ENCODE measurements around the gene SCD.

Gene SCD

DNA sequence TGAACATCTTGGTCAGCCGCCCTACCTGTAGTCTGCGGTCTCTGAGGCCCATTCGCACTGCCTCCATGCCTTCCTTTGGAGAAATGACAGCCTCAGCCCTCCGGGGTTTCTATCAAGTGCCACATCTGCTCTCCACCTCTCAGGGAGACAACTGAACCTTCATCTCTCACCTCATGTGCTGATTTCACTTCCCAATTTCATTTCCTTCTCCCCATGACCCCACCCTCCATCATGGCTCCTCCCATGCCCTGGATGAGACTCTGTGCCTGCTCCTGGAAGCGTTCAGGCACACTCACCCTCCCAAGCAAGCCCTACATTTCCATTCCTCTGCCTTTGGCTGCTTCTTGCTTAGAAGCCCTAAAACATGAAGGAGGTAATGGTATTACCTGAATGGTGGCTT is 7.8 kb upstream of the SCD start:
- no peak for DNase-seq (ENCODE audit: low read depth in 3 of 3, low spot score in 1 of 3)

DNA sequence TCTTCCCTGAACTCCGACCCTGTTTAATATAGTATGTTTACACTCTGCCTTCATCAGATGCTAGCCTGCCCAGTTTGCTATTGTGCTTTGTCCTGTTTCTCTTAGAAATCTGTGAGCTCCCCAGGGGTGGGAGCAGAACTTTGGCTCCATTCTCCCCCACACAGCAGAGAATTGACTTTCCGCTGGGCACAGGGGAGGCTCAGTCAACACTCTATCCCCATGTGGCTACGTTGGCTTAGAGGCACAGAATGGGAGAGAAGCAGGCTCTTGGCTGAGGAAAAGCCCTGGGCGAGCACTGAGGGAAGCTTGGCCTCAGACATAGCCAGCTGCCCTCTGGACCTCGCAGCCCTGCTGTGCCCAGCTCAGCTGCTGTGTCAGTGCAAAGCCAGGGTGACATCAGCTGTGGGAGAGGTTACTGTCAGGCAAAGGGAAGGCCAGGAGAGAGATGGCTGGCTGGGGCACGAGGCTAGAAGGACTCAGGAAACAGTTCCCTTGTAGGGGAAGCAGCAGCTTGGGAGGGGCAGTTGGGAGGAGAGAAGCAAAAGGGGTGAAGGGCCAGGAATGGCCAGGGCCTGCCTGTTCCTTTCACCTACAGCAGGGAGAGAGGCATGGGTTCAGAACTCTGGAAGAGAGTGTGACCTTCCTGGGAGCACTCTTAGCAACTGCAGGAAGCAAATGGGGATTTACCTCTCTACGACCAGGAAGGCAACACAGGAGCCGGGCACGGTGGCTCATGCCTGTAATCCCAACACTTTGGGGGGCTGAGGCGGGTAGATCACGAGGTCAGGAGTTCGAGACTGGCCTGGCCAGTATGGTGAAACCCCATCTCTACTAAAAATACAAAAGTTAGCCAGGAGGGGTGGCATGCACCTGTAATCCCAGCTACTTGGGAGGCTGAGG is 5.8 kb upstream of the SCD start:
- DNase-seq (ENCODE audit: low read depth in 3 of 3, low spot score in 1 of 3), result no peak

DNA sequence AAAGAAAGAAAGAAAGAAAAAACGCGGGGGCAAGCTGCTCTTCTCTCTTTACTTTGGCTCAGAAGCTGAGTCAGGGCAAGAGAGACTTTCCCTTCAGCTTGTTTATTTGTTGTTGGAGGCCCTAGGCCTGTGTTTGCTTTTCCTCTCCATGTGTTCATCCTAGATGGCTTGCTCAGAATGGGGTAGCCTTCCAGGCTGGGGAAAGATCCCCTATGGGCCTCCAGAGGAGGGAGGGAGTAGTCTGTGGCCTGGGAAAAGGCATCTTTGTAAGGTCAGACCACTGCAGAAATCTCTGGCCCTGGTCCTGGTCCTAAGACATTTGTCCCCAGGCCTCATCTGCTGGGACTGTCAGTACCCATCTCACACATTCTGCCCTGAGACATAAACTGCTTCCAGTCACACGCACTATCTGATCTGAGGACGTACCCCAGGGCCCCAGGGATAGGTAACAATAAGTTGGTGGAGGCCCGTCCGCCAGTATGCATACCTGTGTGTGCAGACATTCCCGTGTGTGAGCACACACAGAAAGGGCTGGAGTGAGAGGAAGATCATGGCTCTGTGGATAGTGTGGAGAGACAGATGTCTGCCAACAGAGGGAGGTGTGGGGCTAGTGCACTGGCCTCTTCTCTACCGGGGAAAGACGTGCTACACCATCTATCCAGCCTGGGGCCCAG is 4.9 kb upstream of the SCD start:
- no peak for DNase-seq (ENCODE audit: low read depth in 3 of 3, low spot score in 1 of 3)

DNA sequence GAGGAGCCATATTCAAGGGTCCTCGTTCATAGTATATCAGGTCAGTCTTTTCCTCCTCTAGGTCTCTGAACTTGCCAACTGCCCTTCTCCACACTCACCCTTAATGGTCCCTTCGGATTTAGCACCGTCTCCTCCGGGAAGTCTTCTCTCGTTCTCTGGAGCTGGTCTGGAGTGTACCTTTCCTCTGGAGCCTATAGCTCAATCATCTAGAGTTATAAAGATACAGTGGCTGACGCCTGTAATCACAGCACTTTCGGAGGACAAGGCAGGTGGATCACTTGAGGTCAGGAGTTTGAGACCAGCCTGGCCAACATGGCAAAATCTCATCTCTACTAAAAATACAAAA is 4.4 kb upstream of the SCD start:
- DNase-seq (ENCODE audit: low read depth in 3 of 3, low spot score in 1 of 3), result no peak

DNA sequence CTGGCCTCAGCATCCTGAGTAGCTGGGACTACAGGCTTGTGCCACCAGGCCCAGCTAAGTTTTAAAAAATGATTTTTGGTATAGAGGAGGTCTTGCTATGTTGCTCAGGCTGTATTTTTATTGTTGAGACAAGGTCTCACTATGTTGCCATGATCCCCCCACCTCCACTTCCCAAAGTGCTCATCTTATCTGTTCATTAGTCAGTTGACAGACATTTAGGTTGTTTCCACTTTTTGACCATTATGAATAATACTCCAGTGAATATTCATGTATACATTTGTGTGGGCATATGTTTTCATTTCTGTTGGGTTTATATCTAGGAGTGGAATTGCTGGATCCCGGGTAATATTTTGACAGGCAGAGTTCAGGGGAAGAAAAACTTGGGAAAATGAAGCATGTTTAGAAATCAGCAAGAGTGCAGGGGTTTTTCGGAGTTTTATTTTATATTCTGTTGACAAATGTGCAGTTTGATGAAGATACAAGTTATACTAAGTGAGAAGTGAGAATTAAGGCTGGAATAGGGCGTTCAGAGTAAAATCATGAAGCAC is 2.7 kb upstream of the SCD start:
- no peak for DNase-seq (ENCODE audit: low read depth in 3 of 3, low spot score in 1 of 3)

DNA sequence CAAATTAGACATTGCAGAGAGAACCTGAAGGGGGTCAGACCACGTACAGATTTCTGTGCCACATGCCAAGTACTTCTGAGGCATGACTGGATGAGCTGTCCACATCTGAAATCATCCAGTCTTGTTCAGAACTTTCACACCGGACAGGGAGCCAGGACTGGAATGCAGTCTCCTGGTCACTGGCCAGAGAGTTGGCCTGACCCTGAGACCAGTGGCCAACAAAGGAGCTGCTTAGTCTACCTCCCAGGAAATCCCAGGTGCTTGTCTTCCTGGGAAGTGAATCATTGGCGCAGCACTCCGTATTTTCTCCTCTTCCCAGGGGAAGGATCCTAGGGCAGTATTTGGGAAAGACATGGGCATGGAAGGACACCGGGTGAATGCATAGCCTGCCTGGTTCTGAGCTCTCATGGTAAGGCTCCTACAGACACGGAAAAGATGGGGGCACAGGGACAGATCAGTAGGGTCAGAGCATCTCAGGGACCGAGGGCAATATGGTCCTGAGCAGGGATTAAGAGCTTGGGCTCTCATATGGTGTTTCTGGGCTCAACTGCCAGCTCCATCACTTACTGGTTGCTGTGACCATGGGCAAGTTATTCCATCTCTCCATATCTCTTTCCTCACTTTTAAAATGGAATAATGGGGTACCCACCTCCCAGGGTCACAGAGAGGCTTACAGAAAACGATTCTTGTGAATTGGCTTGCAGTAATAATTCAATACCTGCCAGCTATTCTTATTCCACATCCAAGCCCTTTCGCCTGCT is 1.3 kb upstream of the SCD start:
- DNase-seq (ENCODE audit: low read depth in 3 of 3, low spot score in 1 of 3), result no peak

DNA sequence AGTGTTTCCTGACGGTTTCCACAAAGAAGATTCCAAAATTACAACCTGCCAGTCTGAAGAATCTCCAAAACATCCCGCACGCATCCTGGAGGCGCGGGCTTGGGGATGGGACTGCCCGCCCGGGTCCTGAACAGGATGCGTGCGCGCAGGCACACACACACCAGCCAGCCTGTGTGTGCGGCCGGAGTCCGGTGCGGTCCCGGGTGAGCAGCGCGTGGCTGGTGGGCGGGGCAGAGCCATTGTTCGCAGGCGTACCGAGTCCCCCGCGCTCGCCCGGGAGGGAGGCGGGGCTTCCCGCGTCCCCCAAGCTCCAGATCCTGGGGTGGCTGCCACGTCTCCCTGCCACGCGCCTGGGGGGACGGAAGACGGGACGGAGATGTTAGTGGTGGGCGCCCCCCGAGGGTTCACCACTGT is 675 bp upstream of the SCD start:
- DNase-seq (ENCODE audit: low read depth in 3 of 3, low spot score in 1 of 3), result peak in 1 of 3 donors; percentile 39

DNA sequence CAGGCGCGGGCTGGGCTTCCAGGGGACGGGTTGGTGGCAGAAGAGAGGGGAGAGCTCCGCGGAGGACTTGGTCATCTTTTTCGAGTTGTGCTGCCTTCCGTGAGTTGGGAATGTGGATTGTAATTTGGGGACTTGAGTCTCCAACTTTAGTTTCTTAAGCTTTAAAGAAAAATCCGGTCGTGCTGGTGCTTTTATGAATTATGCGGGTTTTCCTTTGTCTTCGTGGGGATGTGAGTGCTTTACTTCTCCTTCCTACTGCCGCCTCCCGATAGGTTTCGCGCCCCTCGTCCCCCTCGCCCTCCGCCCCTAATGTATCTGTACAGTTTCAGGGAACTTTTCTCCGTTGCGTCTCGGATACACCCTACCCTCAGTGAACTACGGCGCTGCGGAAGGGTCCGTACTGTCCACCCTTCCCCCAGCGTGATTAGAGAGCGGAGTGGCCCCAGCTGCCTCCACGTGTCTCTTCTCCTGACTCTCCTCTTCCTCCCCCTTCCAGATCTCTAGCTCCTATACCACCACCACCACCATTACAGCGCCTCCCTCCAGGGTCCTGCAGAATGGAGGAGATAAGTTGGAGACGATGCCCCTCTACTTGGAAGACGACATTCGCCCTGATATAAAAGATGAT is 649 bp downstream of the SCD start:
- DNase-seq (ENCODE audit: low read depth in 3 of 3, low spot score in 1 of 3), result no peak

DNA sequence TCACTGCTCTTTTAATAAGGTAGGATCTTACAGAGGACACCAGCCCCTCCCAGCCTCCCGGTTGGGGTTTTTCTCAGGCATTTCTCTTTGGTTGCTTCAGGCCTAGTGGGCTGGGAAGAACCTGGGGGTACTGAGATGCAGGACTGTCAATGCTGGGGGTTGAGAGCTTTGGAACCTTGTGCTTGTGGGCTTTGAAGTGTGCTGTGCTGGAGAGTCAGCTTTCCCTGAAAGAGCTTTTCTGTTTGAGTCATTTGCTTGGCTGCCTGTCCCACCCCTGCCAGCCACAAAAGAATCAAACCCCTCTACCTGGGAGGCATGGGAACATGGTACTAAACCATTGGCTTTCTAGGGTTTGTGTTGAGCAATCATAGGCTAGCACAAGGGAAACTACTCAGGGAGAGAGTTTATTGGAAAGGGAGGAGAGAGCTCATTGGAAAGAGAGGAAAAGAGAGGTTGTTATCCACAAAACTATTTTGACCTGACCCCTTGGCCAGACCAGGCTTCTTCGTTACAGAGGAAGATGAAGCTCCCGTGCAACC is 1.4 kb downstream of the SCD start:
- no peak for DNase-seq (ENCODE audit: low read depth in 3 of 3, low spot score in 1 of 3)

DNA sequence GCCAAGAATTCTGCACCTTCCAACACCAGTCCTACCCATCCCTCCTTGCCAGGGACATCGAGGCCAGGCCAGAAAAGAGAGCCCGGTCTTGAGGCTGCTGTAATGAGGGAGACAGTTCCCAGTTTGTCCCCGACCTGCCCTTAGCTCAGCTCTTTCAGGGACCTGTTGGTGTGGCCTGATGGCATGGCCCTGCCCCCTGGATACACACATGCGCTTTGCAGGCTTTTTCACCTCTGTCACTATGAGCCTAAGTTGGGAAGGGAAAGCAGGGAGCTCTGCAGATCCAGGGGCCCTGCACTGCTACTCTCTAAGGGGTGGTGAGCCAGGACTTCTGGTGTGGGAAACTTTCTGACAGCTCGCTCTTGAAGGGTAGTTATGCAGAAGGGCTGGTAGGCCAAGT is 2.1 kb downstream of the SCD start:
- DNase-seq (ENCODE audit: low read depth in 3 of 3, low spot score in 1 of 3), result no peak

DNA sequence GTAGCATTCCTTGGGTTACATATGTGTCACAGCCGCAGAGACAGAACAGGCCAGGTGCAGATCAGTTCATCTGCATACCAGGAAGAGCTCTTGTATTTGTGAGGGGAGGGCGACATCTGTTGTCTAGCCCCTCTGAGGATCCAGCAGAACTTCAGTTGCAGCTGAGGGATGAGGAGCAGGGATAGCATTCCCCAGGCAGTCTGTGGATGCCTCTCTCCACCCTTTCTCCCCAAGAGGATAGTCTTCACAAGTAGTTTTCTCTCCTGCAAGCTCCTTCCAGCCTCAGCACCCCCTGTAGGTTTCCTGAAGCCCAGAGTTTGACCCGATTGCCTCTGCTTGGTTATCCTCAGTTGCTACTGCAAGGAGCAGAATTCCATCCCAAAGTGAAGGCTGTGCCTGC is 2.6 kb downstream of the SCD start:
- DNase-seq (ENCODE audit: low read depth in 3 of 3, low spot score in 1 of 3), result no peak

DNA sequence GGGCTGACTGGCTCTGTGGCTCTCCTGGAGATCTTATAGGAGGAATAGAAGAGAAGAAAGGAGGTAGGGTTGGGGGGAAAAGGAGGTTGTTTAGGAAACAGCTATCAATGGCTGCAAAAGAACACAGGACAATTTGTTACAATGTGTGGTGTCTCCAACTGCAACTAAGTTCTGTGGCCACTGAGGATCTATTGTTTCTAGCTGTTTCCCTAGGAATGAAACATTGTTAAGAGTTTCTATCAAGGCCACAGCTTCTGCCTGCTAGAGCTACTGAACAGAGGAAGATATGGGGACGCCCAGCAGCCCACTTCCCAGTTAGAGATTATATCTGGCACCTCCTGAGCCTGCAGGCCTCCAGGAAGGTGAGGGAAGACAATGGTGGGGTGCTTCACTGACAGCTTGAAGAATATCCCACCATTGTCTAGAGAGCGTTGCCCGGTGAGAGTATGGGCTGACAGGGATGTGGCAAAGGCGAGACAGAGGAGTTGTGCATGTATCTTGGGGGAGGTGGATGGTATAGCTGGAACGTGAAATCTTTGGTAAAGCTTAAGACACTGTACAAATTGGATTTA is 4.0 kb downstream of the SCD start:
- DNase-seq (ENCODE audit: low read depth in 3 of 3, low spot score in 1 of 3), result no peak

DNA sequence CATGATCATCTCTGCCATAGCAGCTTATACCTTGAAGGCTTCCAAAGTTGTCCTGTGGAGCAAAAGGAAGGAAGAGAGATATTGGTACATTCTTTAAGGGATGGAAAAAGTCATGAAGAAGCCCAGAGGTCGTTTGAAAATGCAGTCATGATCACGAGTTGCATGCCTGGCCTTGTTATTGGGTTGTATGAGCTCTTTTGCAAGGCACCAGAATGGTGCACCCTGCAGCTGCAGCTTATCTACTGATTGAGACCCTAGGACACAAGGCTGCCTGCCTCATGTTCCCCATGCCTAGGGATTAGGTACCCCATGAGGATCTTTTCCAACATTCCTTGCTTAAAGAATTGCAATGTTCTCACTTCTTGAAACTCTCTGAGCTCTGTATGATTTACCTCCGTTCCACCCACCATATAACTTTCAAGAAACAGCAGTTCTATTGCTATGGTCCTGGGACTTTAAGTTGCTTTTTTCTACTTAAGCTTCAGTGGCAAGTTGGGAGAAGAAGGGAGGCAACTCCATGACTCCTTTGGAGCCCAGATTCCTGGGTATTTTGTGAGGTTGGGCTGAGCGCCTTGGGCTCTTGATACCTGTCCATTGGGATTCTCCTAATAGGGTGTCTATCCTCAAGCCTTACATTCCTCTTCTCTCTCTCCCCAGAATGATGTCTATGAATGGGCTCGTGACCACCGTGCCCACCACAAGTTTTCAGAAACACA is 6.9 kb downstream of the SCD start:
- no peak for DNase-seq (ENCODE audit: low read depth in 3 of 3, low spot score in 1 of 3)

DNA sequence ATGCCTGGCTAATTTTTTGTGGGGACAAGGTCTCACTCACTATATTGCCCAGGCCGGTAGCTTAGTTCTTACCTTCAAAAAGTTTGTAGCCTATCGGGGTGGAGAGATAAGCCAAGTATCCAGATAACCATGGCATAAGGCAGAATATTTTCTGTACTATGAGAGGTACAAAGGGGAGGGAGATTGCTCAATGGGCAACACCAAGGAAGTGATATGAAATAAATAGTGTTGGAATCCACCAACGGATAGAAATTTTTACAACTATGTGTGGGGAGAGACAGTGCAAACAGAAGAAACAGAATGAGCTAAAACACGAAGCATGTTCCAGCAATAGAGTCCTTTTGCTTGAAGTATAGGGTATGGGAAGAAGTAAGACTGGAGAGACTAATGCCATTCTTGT is 8.1 kb downstream of the SCD start:
- DNase-seq (ENCODE audit: low read depth in 3 of 3, low spot score in 1 of 3), result no peak

DNA sequence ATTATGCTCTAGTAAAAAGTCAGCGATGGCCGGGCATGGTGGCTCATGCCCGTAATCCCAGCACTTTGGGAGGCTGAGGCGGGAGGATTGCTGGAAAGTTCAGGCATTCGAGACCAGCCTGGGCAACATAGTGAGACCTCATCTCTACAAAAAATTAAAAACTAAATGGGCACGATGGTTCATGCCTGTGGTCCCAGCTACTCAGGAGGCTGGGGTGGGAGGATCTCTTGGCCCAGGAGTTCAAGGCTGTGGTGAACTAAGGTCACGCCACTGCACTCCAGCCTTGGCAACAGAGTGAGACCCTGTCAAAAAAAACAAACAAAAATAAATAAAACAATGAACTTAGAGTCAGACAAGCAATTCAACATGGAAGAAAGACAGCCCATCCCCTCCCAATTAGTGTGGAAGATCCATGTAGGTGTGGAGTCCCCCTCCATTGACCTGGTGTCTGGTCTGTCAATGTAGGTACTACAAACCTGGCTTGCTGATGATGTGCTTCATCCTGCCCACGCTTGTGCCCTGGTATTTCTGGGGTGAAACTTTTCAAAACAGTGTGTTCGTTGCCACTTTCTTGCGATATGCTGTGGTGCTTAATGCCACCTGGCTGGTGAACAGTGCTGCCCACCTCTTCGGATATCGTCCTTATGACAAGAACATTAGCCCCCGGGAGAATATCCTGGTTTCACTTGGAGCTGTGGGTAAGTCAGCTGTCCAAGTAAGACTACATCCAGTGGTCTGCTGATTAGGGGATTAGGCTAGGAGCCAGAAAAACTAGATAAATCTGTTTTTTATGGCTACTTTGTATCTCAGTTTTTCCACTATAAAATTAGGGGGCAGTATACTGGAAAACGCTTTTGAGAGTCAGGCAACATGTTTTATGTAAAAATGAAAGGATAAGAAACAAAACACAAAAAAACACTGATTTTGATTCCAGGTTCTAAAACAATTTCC is 9.3 kb downstream of the SCD start:
- no peak for DNase-seq (ENCODE audit: low read depth in 3 of 3, low spot score in 1 of 3)

DNA sequence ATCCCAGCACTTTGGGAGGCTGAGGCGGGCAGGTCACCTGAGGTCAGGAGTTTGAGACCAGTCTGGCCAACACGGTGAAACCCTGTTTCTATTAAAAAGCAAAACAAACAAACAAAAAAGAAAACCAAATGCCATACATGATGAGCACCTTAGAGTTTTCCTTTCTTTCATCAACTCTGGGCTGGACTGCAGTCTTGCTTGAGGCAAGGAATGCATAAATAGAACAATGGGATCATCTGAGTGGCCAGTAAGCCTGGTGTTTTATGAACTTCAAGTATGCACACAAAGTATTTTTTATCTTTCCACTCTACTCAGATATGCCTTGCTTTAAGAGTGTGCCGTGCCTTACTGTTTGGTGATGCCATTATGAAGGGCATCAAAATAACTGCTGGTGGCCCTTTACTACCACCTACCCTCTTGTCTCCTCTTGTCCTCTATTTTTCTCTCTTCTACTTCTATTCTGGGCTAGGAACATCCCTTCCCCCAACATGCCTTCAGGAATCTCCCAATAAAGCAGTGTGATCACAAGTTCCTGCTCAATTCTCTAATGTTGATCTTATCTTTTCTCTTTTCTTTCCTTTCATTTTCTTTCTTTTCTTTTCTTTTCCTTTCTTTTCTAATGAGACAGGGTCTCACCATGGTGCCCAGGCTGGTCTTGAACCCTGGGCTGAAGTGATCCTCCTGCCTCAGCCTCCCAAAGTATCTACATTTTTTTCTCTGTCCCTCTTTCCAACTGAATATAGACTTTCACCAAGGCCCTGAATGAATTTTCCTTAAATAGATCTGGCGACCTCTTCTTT is 10.2 kb downstream of the SCD start:
- no peak for DNase-seq (ENCODE audit: low read depth in 3 of 3, low spot score in 1 of 3)

DNA sequence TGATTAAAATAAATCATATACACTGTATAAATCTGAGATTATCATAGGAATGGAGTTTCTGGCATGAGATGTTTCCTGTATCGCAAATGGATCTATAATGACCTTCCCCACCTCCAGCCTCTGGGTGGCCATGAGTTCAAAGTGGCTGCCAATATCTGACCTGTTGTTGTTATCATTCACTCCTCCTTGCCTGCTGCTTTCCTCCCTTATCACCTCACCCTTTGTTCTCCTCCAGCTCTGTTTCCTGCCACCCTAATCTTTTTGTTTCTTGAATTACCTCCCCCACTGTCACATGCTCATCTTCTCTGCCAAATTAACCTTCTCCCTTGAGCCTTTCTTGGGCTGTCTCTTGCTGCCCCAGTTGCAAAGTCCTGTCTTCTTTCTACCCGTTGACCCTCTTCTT is 12.0 kb downstream of the SCD start:
- DNase-seq (ENCODE audit: low read depth in 3 of 3, low spot score in 1 of 3), result no peak

DNA sequence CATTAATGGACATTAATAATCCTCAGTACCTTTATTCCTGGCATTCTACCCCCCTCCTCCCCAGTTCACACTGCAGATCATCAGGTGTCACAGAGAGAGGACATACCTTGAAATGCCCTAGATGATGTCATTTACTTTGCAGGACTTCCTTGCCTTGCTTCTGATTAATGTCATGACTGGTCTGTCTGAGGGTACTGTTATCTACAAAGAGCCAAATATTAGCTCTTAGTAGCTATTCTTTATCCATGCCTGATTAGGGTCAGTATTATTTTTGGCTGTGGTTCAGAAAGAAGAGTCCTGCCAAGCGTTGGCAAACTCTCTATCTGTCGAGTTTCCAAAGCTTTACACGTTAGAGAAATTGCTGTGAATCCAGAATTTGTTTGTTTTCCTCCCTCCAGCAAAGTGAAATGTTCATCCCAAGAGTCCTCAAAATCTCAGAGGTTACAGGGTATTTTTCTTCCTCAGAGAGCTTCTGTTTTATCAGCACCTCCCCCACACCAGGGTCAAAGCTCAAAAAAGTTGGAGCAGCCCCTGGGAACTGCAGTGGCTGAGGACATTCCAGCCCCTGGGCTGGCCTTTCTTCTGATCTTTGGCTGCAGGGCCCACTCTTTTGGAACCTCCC is 12.6 kb downstream of the SCD start:
- DNase-seq (ENCODE audit: low read depth in 3 of 3, low spot score in 1 of 3), result no peak

Measured in stimulated activated CD4-positive, alpha-beta T cell treated with anti-CD3 and anti-CD28 coated beads, TNF-alpha, amount 100 ng/mL, for 1 hour (primary cell).